Measurements from ENCODE around the gene ARSI. TPM values are rescaled to one million over a fixed set of nuclear protein-coding genes. Genes with fewer than 3 reads are reported as not detected.

ARSI gene
- total and polyA plus RNA-seq, 2 donors (not counting 3 experiments of a cell fraction or from before 2014, with no cell fraction given), result 0.17 to 0.20 TPM

DNA sequence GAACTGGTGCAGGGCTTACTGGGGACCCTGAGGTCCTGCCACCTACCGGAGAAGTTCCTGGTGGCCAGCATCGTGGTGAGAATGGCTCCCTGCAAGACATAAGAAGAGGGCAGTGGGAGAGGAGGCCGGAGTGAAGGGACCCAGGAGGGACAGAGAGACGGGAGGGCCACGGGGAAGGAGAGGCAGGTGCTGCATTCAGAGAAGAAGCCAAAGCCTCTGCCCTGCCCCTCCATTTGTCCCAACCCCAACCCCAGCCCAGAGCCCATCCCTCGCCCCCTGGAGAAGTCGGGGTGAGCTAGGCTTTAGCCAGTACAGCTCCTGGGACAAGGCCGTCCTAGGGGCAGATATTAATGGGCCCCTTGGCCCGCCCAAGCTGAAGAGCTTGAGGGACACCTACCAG lies 55.0 kb downstream of the ARSI start:
- H3K9me1 ChIP-seq (replicated peaks; ENCODE audit: control insufficient read depth, extremely low read depth, insufficient read depth, low read length), result no peaks in the 10 kb centered on the region
- CTCF ChIA-PET, result interaction anchor here (0.7 kb wide), 1 partner anchor 33 kb away, joined by 3 read pairs; no protein-coding TSS in a partner anchor
- H3K4me1 ChIP-seq (ENCODE audit: control insufficient read depth, extremely low read depth, insufficient read depth, low read length), result no peaks in the 10 kb centered on the region
- no peaks in the 10 kb centered on the region for H3K9me3 ChIP-seq (replicated peaks; ENCODE audit: control insufficient read depth, insufficient read depth, low read length)
- H2AFZ ChIP-seq (ENCODE audit: low read depth, low read length), result no peak overlapping the region
- no peaks in the 10 kb centered on the region for H4K20me1 ChIP-seq (replicated peaks; ENCODE audit: control insufficient read depth, extremely low read depth, insufficient read depth, low read length)
- intact Hi-C loops (cut with micrococcal nuclease) (no loop called here), dilution Hi-C loops (cut with MboI; ENCODE audit: extremely low pct_ligation_motif_present, low sequenced_read_pairs) (no loop called here)
- H3K4me3 ChIP-seq (replicated peaks in 1 of 3; ENCODE audit: insufficient read depth in 1 of 3, low read depth in 1 of 3, low read length in 3 of 3), result no peak overlapping the region
- no peak overlapping the region for H3K9ac ChIP-seq (replicated peaks; ENCODE audit: extremely low read depth, insufficient read depth, low read length)
- FAIRE-seq (no peak), DNase-seq (ENCODE audit: low read depth, low spot score) (no peak)
- TF ChIP-seq GATA2 (IDR thresholded peaks at IDR 0.05; ENCODE audit: insufficient read depth, insufficient read length, low read depth, low read length) (no peak), MYC (IDR thresholded peaks at IDR 0.05; ENCODE audit: low read depth, low read length) (no peak)
- POLR2A ChIA-PET, result no interaction called here
- no peaks in the 10 kb centered on the region for H3K36me3 ChIP-seq (ENCODE audit: control insufficient read depth in 2 of 2, extremely low read depth in 1 of 2, insufficient read depth in 2 of 2, low read length in 2 of 2)
- peaks cover 0 to 1% of the 10 kb centered on the region in 2 experiments for H3K27me3 ChIP-seq (ENCODE audit: control insufficient read depth in 2 of 2, insufficient read depth in 2 of 2, low read length in 2 of 2)
- BruUV-seq (replicated peaks), result no TSS peak
- no peak overlapping the region for H3K4me2 ChIP-seq (ENCODE audit: insufficient read depth, low read length)
- H3K79me2 ChIP-seq (ENCODE audit: control insufficient read depth, insufficient read depth, low read length), result no peaks in the 10 kb centered on the region
- no peak overlapping the region for H3K27ac ChIP-seq (ENCODE audit: insufficient read depth, low read depth, low read length)

- no peaks in the 10 kb centered on the region for H3K36me3 ChIP-seq (ENCODE audit: control insufficient read depth in 2 of 2, extremely low read depth in 1 of 2, insufficient read depth in 2 of 2, low read length in 2 of 2)
- dilution Hi-C loops (cut with MboI; ENCODE audit: extremely low pct_ligation_motif_present, low sequenced_read_pairs) (no loop called here), intact Hi-C loops (cut with micrococcal nuclease) (no loop called here)
- ChIA-PET POLR2A (interaction anchor here (0.6 kb wide), 1 partner anchor 21 kb away, joined by 3 read pairs; no protein-coding TSS in a partner anchor), CTCF (interaction anchor here (0.8 to 1.2 kb wide), 3 partner anchors 15 to 124 kb away, joined by 3 to 4 read pairs (median 3); no protein-coding TSS in a partner anchor)
- BruUV-seq (replicated peaks), result no TSS peak
- H3K4me1 ChIP-seq (ENCODE audit: control insufficient read depth, extremely low read depth, insufficient read depth, low read length), result no peaks in the 10 kb centered on the region
- H3K9me1 ChIP-seq (replicated peaks; ENCODE audit: control insufficient read depth, extremely low read depth, insufficient read depth, low read length), result no peaks in the 10 kb centered on the region
- H3K4me3 ChIP-seq (replicated peaks in 1 of 3; ENCODE audit: insufficient read depth in 1 of 3, low read depth in 1 of 3, low read length in 3 of 3), result no peak overlapping the region
- DNase-seq (ENCODE audit: low read depth, low spot score) (no peak), FAIRE-seq (no peak)
- H3K27me3 ChIP-seq (ENCODE audit: control insufficient read depth in 2 of 2, insufficient read depth in 2 of 2, low read length in 2 of 2), result peaks cover 0 to 3% of the 10 kb centered on the region in 2 experiments
- no peak for TF ChIP-seq EZH2 (IDR thresholded peaks at IDR 0.05; ENCODE audit: borderline replicate concordance, low read depth, low read length, severe bottlenecking)
- TF ChIP-seq MYC (IDR thresholded peaks at IDR 0.05; ENCODE audit: low read depth, low read length), result no peak
- TF ChIP-seq, protein P1, sequence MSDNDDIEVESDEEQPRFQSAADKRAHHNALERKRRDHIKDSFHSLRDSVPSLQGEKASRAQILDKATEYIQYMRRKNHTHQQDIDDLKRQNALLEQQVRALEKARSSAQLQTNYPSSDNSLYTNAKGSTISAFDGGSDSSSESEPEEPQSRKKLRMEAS (IDR thresholded peaks at IDR 0.05; ENCODE audit: insufficient read depth, insufficient read length), result no peak
- no peak for TF ChIP-seq FOS (IDR thresholded peaks at IDR 0.05; ENCODE audit: borderline replicate concordance, insufficient read depth, low read length)
- no peak for TF ChIP-seq POLR2AphosphoS5 (IDR thresholded peaks at IDR 0.05; ENCODE audit: insufficient read depth, low read depth, low read length)
- no peak for TF ChIP-seq GATA2 (IDR thresholded peaks at IDR 0.05; ENCODE audit: insufficient read depth, insufficient read length, low read depth, low read length)
- TF ChIP-seq JUN (IDR thresholded peaks at IDR 0.05; ENCODE audit: borderline replicate concordance, insufficient read depth, insufficient read length, low read depth), result no peak
- no peak for TF ChIP-seq POLR2A (IDR thresholded peaks at IDR 0.05; ENCODE audit: low read depth, low read length)
- no peak for TF ChIP-seq CTCF (IDR thresholded peaks at IDR 0.05; ENCODE audit: extremely low read depth in 1 of 2, insufficient read depth in 1 of 2, low read depth in 1 of 2, low read length in 2 of 2)
- H3K4me2 ChIP-seq (ENCODE audit: insufficient read depth, low read length), result no peak overlapping the region
- H4K20me1 ChIP-seq (replicated peaks; ENCODE audit: control insufficient read depth, extremely low read depth, insufficient read depth, low read length), result no peaks in the 10 kb centered on the region
- no peaks in the 10 kb centered on the region for H3K9me3 ChIP-seq (replicated peaks; ENCODE audit: control insufficient read depth, insufficient read depth, low read length)
- H3K79me2 ChIP-seq (ENCODE audit: control insufficient read depth, insufficient read depth, low read length), result no peaks in the 10 kb centered on the region
- H3K27ac ChIP-seq (ENCODE audit: insufficient read depth, low read depth, low read length), result no peak overlapping the region
- no peak overlapping the region for H3K9ac ChIP-seq (replicated peaks; ENCODE audit: extremely low read depth, insufficient read depth, low read length)
- H2AFZ ChIP-seq (ENCODE audit: low read depth, low read length), result no peak overlapping the region
These were observed 55.9 kb downstream of the ARSI start for GRCh38 chr5:150246835-150247234.

All from endothelial cell of umbilical vein (primary cell).